ENCODE measurements around the gene H19.

H19 gene

GRCh38 chr11:1963864-1964263, 33.8 kb downstream of the H19 start:
- no peak for TF ChIP-seq CTCF (IDR thresholded peaks at IDR 0.05; ENCODE audit: low read depth, low read length)
- no peak for DNase-seq (ENCODE audit: extremely low read depth, low read depth)

GRCh38 chr11:1959786-1960185, 37.9 kb downstream of the H19 start:
- DNase-seq (ENCODE audit: extremely low read depth, low read depth) = no peak
- no peak for TF ChIP-seq CTCF (IDR thresholded peaks at IDR 0.05; ENCODE audit: low read depth, low read length)

- no peak for DNase-seq (ENCODE audit: extremely low read depth, low read depth)
- no peak for TF ChIP-seq CTCF (IDR thresholded peaks at IDR 0.05; ENCODE audit: low read depth, low read length)
These were observed 39.3 kb downstream of the H19 start for GRCh38 chr11:1958367-1958766.

- no peak for DNase-seq (ENCODE audit: extremely low read depth, low read depth)
- peak; percentile 1 for TF ChIP-seq CTCF (IDR thresholded peaks at IDR 0.05; ENCODE audit: low read depth, low read length)
These were observed 44.0 kb downstream of the H19 start for GRCh38 chr11:1953489-1954266.

GRCh38 chr11:1952806-1953482, 44.7 kb downstream of the H19 start:
- no peak for TF ChIP-seq CTCF (IDR thresholded peaks at IDR 0.05; ENCODE audit: low read depth, low read length)

GRCh38 chr11:1949922-1950321, 47.7 kb downstream of the H19 start:
- DNase-seq (ENCODE audit: extremely low read depth, low read depth) = no peak
- TF ChIP-seq CTCF (IDR thresholded peaks at IDR 0.05; ENCODE audit: low read depth, low read length) = no peak

More at GRCh38 chr11:1952806-1953482, 44.7 kb downstream of the H19 start:
- DNase-seq (ENCODE audit: extremely low read depth, low read depth) = no peak

GRCh38 chr11:1949302-1949701, 48.3 kb downstream of the H19 start:
- TF ChIP-seq CTCF (IDR thresholded peaks at IDR 0.05; ENCODE audit: low read depth, low read length) = no peak
- DNase-seq (ENCODE audit: extremely low read depth, low read depth) = no peak

Data from AG09319 (cell line).